Parathyroid adenoma (tissue), 2 donors: ENCODE data around the gene ADGRG1.

ENCODE experiments used
- H2AFZ ChIP-seq: fragments of 300-600 bp; sonication (generic); one replicate; pipeline ENCODE4 v1.7.0; 2017; ENCODE audit warnings: antibody characterized with exemption, mild to moderate bottlenecking
- H3K27ac ChIP-seq: fragments of 300-600 bp; sonication (generic); one replicate; pipeline ENCODE4 v1.7.0; 2017
- H3K27me3 ChIP-seq: fragments of 300-600 bp; sonication (generic); one replicate; pipeline ENCODE4 v1.7.0; 2017; ENCODE audit warnings: low read length; ENCODE audit not compliant: control insufficient read depth, insufficient read depth
- H3K36me3 ChIP-seq: fragments of 300-600 bp; sonication (generic); one replicate; pipeline ENCODE4 v1.7.0; 2017; ENCODE audit warnings: low read length; ENCODE audit not compliant: control insufficient read depth, insufficient read depth
- H3K4me1 ChIP-seq: fragments of 300-600 bp; sonication (generic); one replicate; pipeline ENCODE4 v1.7.0; 2017; ENCODE audit warnings: control low read depth
- H3K4me2 ChIP-seq: fragments of 300-600 bp; sonication (generic); one replicate; pipeline ENCODE4 v1.7.0; 2017; ENCODE audit warnings: low read length
- H3K4me3 ChIP-seq: fragments of 300-600 bp; sonication (generic); one replicate; pipeline ENCODE4 v1.7.0; 2017; ENCODE audit warnings: low read depth, low read length
- H3K79me2 ChIP-seq: fragments of 300-600 bp; sonication (generic); one replicate; pipeline ENCODE4 v1.7.0; 2017; ENCODE audit warnings: control low read depth
- H3K9ac ChIP-seq: fragments of 300-600 bp; sonication (generic); one replicate; pipeline ENCODE4 v1.7.0; 2017; ENCODE audit warnings: mild to moderate bottlenecking
- H3K9me3 ChIP-seq: fragments of 300-600 bp; sonication (generic); one replicate; pipeline ENCODE4 v1.7.0; 2017; ENCODE audit warnings: low read length; ENCODE audit not compliant: control insufficient read depth
- TF ChIP-seq, protein P1 (sequence below): fragments of 300-600 bp; sonication (generic); IDR thresholded peaks from one replicate; pipeline ENCODE4 v1.7.0; 2017; ENCODE audit warnings: antibody characterized with exemption, mild to moderate bottlenecking
- donor health status: primary hyperparathyroidism.

ADGRG1 gene

DNA sequence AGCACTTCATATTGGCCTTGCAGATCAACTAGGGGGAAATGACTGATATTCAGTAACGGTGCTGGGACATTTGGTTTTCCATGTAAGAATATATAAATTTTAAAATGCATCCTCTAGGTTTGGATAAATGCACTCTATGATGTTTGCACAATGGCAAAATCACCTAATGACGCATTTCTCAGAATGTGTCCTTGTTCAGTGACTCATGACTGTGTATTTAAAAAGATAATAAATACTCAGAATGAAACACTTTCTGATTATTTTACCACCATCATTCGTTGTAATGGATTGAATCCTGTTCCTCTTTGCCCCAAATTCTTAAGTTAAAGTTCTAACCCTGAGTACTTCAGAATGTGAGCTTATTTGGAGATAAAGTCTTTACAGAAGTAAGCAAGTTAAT is 17.2 kb upstream of the ADGRG1 start:
- Histone ChIP-seq H2AFZ (no peak overlapping the region), H3K27me3 (no peaks in the 10 kb centered on the region), H3K9ac (no peak overlapping the region), H3K9me3 (no peaks in the 10 kb centered on the region), H3K27ac (no peak overlapping the region), H3K4me1 (no peaks in the 10 kb centered on the region), H3K4me2 (no peak overlapping the region), H3K4me3 (no peak overlapping the region), H3K79me2 (peaks cover 2% of the 10 kb centered on the region), H3K36me3 (no peaks in the 10 kb centered on the region)
- TF ChIP-seq, protein P1, sequence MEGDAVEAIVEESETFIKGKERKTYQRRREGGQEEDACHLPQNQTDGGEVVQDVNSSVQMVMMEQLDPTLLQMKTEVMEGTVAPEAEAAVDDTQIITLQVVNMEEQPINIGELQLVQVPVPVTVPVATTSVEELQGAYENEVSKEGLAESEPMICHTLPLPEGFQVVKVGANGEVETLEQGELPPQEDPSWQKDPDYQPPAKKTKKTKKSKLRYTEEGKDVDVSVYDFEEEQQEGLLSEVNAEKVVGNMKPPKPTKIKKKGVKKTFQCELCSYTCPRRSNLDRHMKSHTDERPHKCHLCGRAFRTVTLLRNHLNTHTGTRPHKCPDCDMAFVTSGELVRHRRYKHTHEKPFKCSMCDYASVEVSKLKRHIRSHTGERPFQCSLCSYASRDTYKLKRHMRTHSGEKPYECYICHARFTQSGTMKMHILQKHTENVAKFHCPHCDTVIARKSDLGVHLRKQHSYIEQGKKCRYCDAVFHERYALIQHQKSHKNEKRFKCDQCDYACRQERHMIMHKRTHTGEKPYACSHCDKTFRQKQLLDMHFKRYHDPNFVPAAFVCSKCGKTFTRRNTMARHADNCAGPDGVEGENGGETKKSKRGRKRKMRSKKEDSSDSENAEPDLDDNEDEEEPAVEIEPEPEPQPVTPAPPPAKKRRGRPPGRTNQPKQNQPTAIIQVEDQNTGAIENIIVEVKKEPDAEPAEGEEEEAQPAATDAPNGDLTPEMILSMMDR = no peak

DNA sequence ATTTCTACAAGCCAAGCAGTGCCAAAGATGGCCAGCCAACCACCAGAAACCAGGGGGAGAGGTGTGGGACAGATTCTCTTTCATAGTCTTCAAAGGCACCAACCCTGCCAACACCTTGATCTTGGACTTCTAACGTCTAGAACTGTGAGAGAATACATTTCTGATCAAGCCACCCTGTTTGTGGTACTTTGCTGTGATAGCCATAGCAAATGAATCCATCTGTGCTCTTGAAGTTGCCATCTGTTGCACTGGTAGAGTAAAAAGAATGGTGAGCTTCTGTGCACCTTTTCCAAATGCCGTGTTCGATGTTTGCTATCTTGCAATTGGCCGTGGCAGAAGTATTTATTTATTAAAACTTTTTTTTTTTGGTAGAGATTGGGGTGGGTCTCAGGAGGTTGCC is 16.7 kb upstream of the ADGRG1 start:
- Histone ChIP-seq H3K4me3 (no peak overlapping the region), H3K9me3 (no peaks in the 10 kb centered on the region), H3K9ac (no peak overlapping the region), H2AFZ (no peak overlapping the region), H3K27me3 (no peaks in the 10 kb centered on the region), H3K4me2 (no peak overlapping the region), H3K36me3 (no peaks in the 10 kb centered on the region), H3K27ac (no peak overlapping the region), H3K79me2 (peaks cover 3% of the 10 kb centered on the region), H3K4me1 (no peaks in the 10 kb centered on the region)
- TF ChIP-seq, protein P1 = no peak

DNA sequence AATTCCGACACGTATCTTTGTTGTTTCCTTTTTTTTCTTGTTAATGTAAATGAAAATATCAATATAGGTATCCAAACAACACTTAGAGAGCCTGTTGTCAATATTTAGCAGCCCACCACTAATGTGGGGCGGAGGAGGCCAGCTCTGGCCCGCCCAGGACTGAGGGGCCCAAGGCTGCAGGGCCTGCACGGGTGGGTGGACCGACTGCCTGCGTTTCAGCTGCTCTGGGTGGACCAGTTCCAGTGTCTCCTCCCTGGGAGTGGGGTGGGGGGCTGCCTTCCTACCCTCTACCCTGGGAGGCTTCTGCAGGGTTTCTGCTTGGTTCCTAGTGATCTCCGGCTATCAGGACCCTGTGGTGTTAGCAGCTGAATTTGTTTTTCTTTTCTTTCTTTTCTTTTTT is 15.9 kb upstream of the ADGRG1 start:
- Histone ChIP-seq H3K4me3 (no peak overlapping the region), H3K27me3 (no peaks in the 10 kb centered on the region), H3K79me2 (peaks cover 3% of the 10 kb centered on the region), H3K27ac (no peak overlapping the region), H3K4me2 (no peak overlapping the region), H3K9ac (no peak overlapping the region), H3K4me1 (no peaks in the 10 kb centered on the region), H3K9me3 (no peaks in the 10 kb centered on the region), H2AFZ (no peak overlapping the region), H3K36me3 (no peaks in the 10 kb centered on the region)
- TF ChIP-seq, protein P1 = no peak

DNA sequence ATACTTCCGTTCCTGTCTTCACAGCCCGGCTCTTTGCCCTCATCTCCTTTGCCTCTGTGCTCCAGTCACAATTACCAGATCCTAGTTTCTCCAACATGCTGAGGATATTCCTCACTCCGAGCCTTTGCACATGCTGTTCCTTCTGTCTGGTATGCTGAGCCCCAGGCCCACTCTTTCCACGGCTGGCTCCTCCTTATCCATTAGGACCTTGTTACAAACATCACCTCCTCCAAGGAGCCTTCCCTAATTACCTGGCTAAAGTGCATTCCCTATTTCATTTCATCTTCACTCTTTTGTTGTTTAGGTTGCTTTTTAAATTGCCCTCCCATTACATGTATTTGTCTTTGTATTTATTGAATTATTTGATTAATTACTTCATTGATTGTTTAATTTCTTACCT is 14.9 kb upstream of the ADGRG1 start:
- H3K27ac ChIP-seq = no peak overlapping the region
- H3K4me2 ChIP-seq = no peak overlapping the region
- H3K27me3 ChIP-seq = no peaks in the 10 kb centered on the region
- no peaks in the 10 kb centered on the region for H3K36me3 ChIP-seq
- H3K79me2 ChIP-seq = peaks cover 3% of the 10 kb centered on the region
- H2AFZ ChIP-seq = no peak overlapping the region
- H3K9me3 ChIP-seq = no peaks in the 10 kb centered on the region
- no peak overlapping the region for H3K4me3 ChIP-seq
- H3K4me1 ChIP-seq = peaks cover under 1% of the 10 kb centered on the region
- no peak overlapping the region for H3K9ac ChIP-seq
- TF ChIP-seq, protein P1 = no peak

DNA sequence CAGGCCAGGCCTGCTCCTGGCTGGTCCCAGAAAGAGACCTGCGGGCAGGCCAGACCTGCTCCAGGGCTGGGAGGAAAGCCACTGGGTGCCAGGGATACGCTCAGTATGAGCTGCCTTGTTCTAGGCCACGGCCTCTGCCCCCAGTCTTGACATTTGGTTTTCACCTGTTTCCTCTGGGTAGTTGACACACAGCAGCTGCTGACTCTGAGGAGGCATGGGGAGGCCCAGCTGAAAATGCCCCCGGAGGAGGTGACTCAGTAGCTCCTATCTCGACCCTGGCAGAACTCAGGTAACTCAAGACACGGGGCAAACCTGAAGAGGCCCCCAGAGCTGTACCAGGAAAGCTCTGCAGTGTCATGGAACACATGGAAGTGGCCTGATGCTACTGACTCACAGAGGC is 13.9 kb upstream of the ADGRG1 start:
- H2AFZ ChIP-seq = no peak overlapping the region
- H3K9me3 ChIP-seq = no peaks in the 10 kb centered on the region
- no peak overlapping the region for H3K9ac ChIP-seq
- no peak overlapping the region for H3K4me3 ChIP-seq
- no peaks in the 10 kb centered on the region for H3K36me3 ChIP-seq
- TF ChIP-seq, protein P1 = no peak
- no peak overlapping the region for H3K4me2 ChIP-seq
- no peak overlapping the region for H3K27ac ChIP-seq
- no peaks in the 10 kb centered on the region for H3K27me3 ChIP-seq
- H3K79me2 ChIP-seq = peaks cover 3% of the 10 kb centered on the region
- peaks cover 11% of the 10 kb centered on the region for H3K4me1 ChIP-seq
